Brain microvascular endothelial cell (primary cell): ENCODE results near the gene NFATC3.

Source experiments
- DNase-seq: peaks from one replicate; pipeline ENCODE4 v3.0.0-alpha.2; 2020
- H3K27ac ChIP-seq: fragments of 250-450 bp; sonication (Bioruptor Pico); 2 replicates; pipeline ENCODE4 v1.5.1; 2020; ENCODE audit warnings: mild to moderate bottlenecking, moderate library complexity
- H3K27me3 ChIP-seq: fragments of 250-450 bp; sonication (Bioruptor Pico); replicated peaks from 2 replicates; pipeline ENCODE4 v1.5.1; 2020; ENCODE audit warnings: mild to moderate bottlenecking
- H3K36me3 ChIP-seq: fragments of 250-450 bp; sonication (Bioruptor Pico); replicated peaks from 2 replicates; pipeline ENCODE4 v1.5.1; 2020; ENCODE audit warnings: mild to moderate bottlenecking
- H3K4me3 ChIP-seq: 2 replicates; pipeline ENCODE4 v1.5.1; 2011; ENCODE audit warnings: low read depth, mild to moderate bottlenecking, control low read depth, low read length, moderate library complexity
- in situ Hi-C: cut with HindIII; loops from 2 replicates; pipeline ENCODE4 v1.10.0; 2017; ENCODE audit warnings: low sequenced_read_pairs, low pct_ligation_motif_present
- TF ChIP-seq, protein P1 (sequence below): IDR thresholded peaks from 2 replicates; pipeline ENCODE4 v1.5.1; 2011; ENCODE audit warnings: low read depth, mild to moderate bottlenecking, moderate library complexity, low read length, control low read depth, inconsistent platforms; ENCODE audit errors: missing control alignments

NFATC3 gene

DNA sequence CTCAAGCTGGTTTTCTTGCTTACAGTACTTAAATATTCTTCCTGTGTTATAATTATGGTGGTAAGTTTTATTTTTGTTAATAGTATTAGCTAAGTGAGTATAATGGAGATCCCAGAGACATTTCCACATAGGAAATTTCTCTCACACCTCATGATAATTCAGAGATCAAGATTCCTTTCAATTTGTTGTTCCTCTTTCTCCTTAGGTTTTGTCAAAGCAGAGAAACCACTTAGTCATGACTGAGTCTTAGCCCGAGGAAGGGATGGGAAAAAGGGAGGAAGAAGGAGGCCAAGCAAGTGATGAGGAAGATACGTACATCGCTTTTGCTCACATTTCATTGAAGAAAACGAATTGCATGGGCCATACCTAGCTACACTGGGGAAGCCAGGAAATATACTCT is 132.3 kb downstream of the NFATC3 start:
- Histone ChIP-seq H3K27me3 (no peaks in the 10 kb centered on the region), H3K27ac (no peak overlapping the region), H3K4me3 (no peak overlapping the region), H3K36me3 (no peaks in the 10 kb centered on the region)
- in situ Hi-C loops, result no loop called here
- TF ChIP-seq, protein P1, sequence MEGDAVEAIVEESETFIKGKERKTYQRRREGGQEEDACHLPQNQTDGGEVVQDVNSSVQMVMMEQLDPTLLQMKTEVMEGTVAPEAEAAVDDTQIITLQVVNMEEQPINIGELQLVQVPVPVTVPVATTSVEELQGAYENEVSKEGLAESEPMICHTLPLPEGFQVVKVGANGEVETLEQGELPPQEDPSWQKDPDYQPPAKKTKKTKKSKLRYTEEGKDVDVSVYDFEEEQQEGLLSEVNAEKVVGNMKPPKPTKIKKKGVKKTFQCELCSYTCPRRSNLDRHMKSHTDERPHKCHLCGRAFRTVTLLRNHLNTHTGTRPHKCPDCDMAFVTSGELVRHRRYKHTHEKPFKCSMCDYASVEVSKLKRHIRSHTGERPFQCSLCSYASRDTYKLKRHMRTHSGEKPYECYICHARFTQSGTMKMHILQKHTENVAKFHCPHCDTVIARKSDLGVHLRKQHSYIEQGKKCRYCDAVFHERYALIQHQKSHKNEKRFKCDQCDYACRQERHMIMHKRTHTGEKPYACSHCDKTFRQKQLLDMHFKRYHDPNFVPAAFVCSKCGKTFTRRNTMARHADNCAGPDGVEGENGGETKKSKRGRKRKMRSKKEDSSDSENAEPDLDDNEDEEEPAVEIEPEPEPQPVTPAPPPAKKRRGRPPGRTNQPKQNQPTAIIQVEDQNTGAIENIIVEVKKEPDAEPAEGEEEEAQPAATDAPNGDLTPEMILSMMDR, result no peak
- no peak for DNase-seq

DNA sequence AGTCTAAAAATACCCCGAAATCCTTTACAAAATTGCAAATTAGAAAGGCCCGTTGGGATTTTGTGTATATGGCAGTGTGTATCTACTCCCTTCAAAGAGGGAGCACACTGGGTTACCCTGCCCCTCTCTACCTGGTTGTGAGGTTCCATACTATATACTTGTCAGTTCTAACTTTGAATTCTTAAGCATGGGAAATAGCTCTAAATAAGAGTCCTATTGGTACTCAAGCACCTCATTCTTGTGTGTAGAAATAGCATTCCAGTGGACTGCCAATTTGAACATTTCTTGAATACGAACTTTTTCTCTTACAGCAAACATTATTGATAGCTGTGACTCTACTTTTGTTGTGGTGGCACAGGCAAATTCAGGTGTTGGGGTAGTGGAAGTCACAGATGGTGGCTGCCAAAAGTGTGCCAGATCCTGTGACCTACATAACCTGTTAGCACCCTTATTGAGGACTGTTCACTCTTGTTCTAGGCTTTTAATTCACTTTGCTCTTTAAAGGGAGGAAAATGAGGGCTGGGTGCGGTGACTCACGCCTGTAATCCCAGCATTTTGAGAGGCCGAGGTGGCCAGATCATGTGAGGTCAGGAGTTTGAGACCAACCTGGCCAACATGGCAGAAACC is 134.7 kb downstream of the NFATC3 start:
- Histone ChIP-seq H3K4me3 (no peak overlapping the region), H3K27me3 (no peaks in the 10 kb centered on the region), H3K36me3 (no peaks in the 10 kb centered on the region), H3K27ac (no peak overlapping the region)
- TF ChIP-seq, protein P1, result no peak
- in situ Hi-C loops, result no loop called here
- no peak for DNase-seq

DNA sequence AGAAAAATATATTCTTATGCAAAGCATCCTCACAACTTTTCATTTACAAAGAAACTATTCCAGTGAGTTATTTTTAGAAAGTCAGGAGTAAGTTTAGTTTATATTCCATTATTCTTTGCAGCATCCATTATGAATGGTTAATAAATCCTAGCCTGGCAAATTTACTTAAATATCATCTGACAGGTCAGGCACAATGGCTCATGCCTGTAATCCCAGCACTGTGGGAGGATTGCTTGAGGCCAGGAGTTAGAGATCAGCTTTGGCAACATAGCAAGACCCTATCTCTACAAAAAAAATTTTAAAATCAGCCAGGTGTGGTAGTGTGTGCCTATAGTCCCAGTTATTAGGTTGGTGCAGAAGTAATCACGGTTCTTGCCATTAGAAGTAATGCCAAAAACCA is 137.9 kb downstream of the NFATC3 start:
- Histone ChIP-seq H3K27ac (no peak overlapping the region), H3K4me3 (no peak overlapping the region), H3K36me3 (no peaks in the 10 kb centered on the region), H3K27me3 (no peaks in the 10 kb centered on the region)
- DNase-seq, result no peak
- TF ChIP-seq, protein P1, result no peak
- in situ Hi-C loops, result no loop called here

DNA sequence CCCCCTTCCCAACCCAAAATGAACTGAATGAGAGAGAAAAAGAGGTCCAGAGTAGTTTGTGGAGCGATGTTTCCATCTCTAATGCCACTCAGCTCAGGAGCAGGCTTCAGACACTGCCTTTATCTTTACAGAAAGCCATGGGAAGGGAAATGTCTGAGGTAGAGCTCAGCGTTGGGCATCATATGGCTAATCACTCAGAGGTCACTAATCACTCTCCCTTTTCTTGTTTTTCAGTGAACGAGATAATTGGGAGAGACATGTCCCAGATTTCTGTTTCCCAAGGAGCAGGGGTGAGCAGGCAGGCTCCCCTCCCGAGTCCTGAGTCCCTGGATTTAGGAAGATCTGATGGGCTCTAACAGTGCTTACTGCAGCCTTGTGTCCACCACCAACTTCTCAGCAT is 140.9 kb downstream of the NFATC3 start:
- H3K36me3 ChIP-seq, result no peaks in the 10 kb centered on the region
- in situ Hi-C loops, result no loop called here

DNA sequence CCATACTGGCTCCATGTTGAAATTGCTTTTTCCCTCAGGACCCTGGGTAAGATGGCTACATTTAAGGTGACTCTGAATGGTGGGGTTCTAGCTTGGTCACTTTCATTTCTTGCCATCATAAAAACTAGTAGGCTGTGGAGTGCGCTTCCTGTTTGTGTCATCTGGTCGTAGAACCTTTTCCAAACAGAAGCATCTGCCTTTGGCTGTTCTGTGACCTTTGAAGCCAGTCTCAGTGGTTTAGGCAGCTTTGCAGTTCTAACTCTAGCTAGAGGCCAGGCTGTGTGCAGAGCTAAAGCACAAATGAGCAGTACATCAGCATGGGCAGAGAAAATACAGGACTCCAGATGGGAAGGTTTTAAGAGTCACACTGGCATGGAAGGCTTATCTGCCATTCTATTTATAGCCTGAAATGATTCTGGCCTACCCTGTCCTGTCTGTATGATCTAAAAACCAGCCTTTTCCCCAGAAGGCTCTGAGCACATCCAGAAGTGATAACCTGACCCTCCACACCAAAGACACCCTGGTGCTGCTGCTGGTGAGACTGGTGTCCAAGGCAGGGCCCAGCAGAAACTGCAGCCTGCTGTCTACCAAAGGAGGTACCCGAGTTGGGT is 142.1 kb downstream of the NFATC3 start:
- no peak overlapping the region for H3K27ac ChIP-seq
- in situ Hi-C loops, result no loop called here
- TF ChIP-seq, protein P1, result no peak
- H3K27me3 ChIP-seq, result no peaks in the 10 kb centered on the region
- DNase-seq, result no peak
- no peaks in the 10 kb centered on the region for H3K36me3 ChIP-seq
- H3K4me3 ChIP-seq, result no peak overlapping the region

More for the DNA sequence above, 140.9 kb downstream of the NFATC3 start:
- no peak for DNase-seq
- H3K27ac ChIP-seq, result no peak overlapping the region
- TF ChIP-seq, protein P1, result no peak
- no peaks in the 10 kb centered on the region for H3K27me3 ChIP-seq
- H3K4me3 ChIP-seq, result no peak overlapping the region
